ENCODE data around the gene CAV3.

CAV3 gene

GRCh38 chr3:8745619-8746370 is 12.2 kb downstream of the CAV3 start:
- H3K27me3 ChIP-seq = no peaks in the 10 kb centered on the region
- no peaks in the 10 kb centered on the region for H4K20me1 ChIP-seq
- no peaks in the 10 kb centered on the region for H3K4me1 ChIP-seq
- H3K9me3 ChIP-seq = no peaks in the 10 kb centered on the region
- no peaks in the 10 kb centered on the region for H3K36me3 ChIP-seq
- no peak for TF ChIP-seq Cebpa-rat (IDR thresholded peaks at IDR 0.05)
- H3K4me2 ChIP-seq = no peak overlapping the region
- no peak overlapping the region for H3K27ac ChIP-seq
- no peak overlapping the region for H3K4me3 ChIP-seq
- H3K9ac ChIP-seq = no peak overlapping the region

GRCh38 chr3:8746780-8747345 is 13.3 kb downstream of the CAV3 start:
- Histone ChIP-seq H3K9ac (no peak overlapping the region), H3K36me3 (no peaks in the 10 kb centered on the region), H3K27me3 (no peaks in the 10 kb centered on the region), H4K20me1 (no peaks in the 10 kb centered on the region), H3K4me3 (no peak overlapping the region), H3K9me3 (no peaks in the 10 kb centered on the region), H3K27ac (no peak overlapping the region), H3K4me1 (no peaks in the 10 kb centered on the region), H3K4me2 (no peak overlapping the region)
- TF ChIP-seq Cebpa-rat (IDR thresholded peaks at IDR 0.05) = no peak

DNA sequence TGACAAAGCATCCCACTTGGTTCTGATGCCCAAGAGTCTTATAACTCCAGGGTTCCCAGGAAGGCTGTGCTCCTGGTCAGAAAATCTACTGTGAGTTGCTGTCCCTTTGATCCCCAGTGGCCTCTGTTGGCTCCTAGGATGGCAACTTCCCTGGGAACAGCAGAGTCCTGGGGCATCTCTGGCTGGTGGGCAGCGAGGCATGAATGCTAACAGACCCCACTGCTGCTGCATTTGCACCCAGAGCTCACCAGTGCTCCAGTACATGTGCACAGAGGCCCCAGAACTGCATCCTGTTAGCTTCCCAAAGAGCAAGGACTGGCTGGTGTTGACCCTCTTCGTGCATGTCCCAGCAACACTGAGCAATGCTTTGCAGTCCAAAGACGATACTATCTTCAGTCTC is 15.7 kb downstream of the CAV3 start:
- H3K4me1 ChIP-seq = no peaks in the 10 kb centered on the region
- no peaks in the 10 kb centered on the region for H3K9me3 ChIP-seq
- no peak overlapping the region for H3K27ac ChIP-seq
- H3K4me3 ChIP-seq = no peak overlapping the region
- H4K20me1 ChIP-seq = no peaks in the 10 kb centered on the region
- peaks cover 9% of the 10 kb centered on the region for H3K36me3 ChIP-seq
- H3K27me3 ChIP-seq = no peaks in the 10 kb centered on the region
- no peak overlapping the region for H3K4me2 ChIP-seq
- no peak for TF ChIP-seq Cebpa-rat (IDR thresholded peaks at IDR 0.05)
- no peak overlapping the region for H3K9ac ChIP-seq

GRCh38 chr3:8752832-8753231 is 19.2 kb downstream of the CAV3 start:
- H3K4me2 ChIP-seq = no peak overlapping the region
- no peaks in the 10 kb centered on the region for H3K4me1 ChIP-seq
- no peaks in the 10 kb centered on the region for H3K9me3 ChIP-seq
- no peak overlapping the region for H3K9ac ChIP-seq
- no peak overlapping the region for H3K27ac ChIP-seq
- H3K27me3 ChIP-seq = no peaks in the 10 kb centered on the region; the same call in 1 of the 2 replicates
- no peaks in the 10 kb centered on the region for H4K20me1 ChIP-seq
- H3K4me3 ChIP-seq = no peak overlapping the region
- TF ChIP-seq Cebpa-rat (IDR thresholded peaks at IDR 0.05) = no peak
- peaks cover 9% of the 10 kb centered on the region for H3K36me3 ChIP-seq

DNA sequence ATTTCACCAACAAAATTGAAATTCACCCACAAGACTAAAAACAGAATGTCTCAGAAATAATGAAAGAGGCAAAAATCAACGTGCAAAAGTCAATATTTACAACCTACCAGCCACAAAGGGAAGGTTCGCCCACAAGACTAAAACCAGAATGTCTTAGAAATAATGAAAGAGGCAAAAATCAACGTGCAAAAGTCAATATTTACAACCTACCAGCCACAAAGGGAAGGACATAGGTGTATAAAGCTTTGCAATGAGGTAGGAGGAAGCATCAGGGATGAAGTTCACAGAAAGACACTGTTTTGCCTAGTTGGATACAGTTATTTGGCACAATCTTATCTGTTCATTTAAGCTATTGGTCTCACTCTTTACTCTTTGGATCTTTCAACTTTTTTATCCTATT is 21.5 kb downstream of the CAV3 start:
- Histone ChIP-seq H3K36me3 (peaks cover 9% of the 10 kb centered on the region), H3K4me3 (no peak overlapping the region), H3K4me1 (no peaks in the 10 kb centered on the region), H3K4me2 (no peak overlapping the region), H3K27me3 (no peaks in the 10 kb centered on the region; the same call in 1 of the 2 replicates), H3K27ac (no peak overlapping the region), H3K9ac (no peak overlapping the region), H4K20me1 (no peaks in the 10 kb centered on the region), H3K9me3 (no peaks in the 10 kb centered on the region)
- no peak for TF ChIP-seq Cebpa-rat (IDR thresholded peaks at IDR 0.05)

- H3K27ac ChIP-seq = no peak overlapping the region
- H3K9me3 ChIP-seq = no peaks in the 10 kb centered on the region
- H4K20me1 ChIP-seq = no peaks in the 10 kb centered on the region
- H3K9ac ChIP-seq = no peak overlapping the region
- TF ChIP-seq Cebpa-rat (IDR thresholded peaks at IDR 0.05) = no peak
- no peak overlapping the region for H3K4me2 ChIP-seq
- H3K27me3 ChIP-seq = no peaks in the 10 kb centered on the region; the same call in 1 of the 2 replicates
- no peaks in the 10 kb centered on the region for H3K4me1 ChIP-seq
- peaks cover 9% of the 10 kb centered on the region for H3K36me3 ChIP-seq
- no peak overlapping the region for H3K4me3 ChIP-seq
Observed at GRCh38 chr3:8755564-8756237, 22.1 kb downstream of the CAV3 start.

- Histone ChIP-seq H3K4me2 (no peak overlapping the region), H4K20me1 (no peaks in the 10 kb centered on the region), H3K9me3 (no peaks in the 10 kb centered on the region), H3K27ac (no peak overlapping the region), H3K4me1 (no peaks in the 10 kb centered on the region), H3K36me3 (peaks cover 9% of the 10 kb centered on the region), H3K27me3 (no peaks in the 10 kb centered on the region; the same call in 1 of the 2 replicates), H3K4me3 (no peak overlapping the region), H3K9ac (no peak overlapping the region)
- no peak for TF ChIP-seq Cebpa-rat (IDR thresholded peaks at IDR 0.05)
Observed at GRCh38 chr3:8756671-8757070, 23.1 kb downstream of the CAV3 start.

DNA sequence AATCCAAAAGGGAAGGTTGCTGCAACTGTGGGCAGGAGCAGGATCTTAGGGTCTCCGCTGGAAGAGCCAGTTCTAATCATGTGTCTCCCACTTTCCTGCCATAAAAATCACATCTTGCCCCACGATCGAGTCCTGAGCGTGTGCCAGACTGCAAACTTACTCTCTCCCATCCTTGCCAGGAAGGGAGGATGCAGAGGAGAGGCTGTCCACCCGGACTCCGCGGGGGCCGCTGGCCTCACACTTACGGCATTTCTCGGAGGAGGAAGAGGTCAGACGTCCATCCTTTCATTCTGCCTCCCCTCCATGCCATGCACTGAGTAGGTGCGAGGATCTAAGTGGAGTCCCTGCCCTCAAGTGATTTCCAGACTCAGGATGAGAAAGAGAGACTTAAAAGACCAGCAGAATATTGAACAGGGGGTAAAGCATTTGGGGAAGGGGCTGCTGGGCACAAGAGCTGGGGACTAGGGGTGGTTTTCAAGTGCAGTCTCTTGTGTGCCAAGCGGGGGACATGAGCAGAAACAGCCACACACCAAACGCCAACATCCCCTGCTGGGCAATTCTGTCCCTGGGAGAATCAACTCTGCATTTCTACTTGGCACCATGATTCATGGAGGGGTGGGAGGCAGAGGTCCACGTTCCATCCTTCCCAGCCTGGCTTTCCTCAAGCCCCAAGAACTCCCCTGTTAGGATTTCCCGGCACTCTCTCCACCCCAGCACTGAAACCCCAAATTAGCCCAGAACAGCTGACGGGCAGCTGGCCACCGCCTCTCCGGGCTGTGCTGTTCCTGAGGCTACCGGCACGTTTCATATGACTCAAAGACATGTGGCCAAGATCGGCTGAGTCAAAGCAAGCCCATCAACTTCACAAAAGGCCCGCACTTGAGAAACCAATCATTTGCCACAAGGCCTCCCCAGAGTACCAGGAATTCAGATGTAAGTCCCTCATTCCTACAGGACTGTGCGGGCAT is 24.2 kb downstream of the CAV3 start:
- no peak overlapping the region for H3K27ac ChIP-seq
- no peak overlapping the region for H3K4me2 ChIP-seq

GRCh38 chr3:8759038-8759707 is 25.6 kb downstream of the CAV3 start:
- TF ChIP-seq Cebpa-rat (IDR thresholded peaks at IDR 0.05) = no peak
- no peaks in the 10 kb centered on the region for H3K4me1 ChIP-seq
- H3K27ac ChIP-seq = no peak overlapping the region
- no peaks in the 10 kb centered on the region for H4K20me1 ChIP-seq
- no peak overlapping the region for H3K4me2 ChIP-seq
- no peak overlapping the region for H3K9ac ChIP-seq
- H3K27me3 ChIP-seq = no peaks in the 10 kb centered on the region; the same call in 1 of the 2 replicates
- no peaks in the 10 kb centered on the region for H3K36me3 ChIP-seq
- H3K9me3 ChIP-seq = no peaks in the 10 kb centered on the region
- H3K4me3 ChIP-seq = no peak overlapping the region

More for the DNA sequence above, 24.2 kb downstream of the CAV3 start:
- no peak overlapping the region for H3K4me3 ChIP-seq
- H3K27me3 ChIP-seq = no peaks in the 10 kb centered on the region; the same call in 1 of the 2 replicates
- H3K36me3 ChIP-seq = peaks cover 2% of the 10 kb centered on the region
- no peak overlapping the region for H3K9ac ChIP-seq
- no peaks in the 10 kb centered on the region for H4K20me1 ChIP-seq
- H3K4me1 ChIP-seq = no peaks in the 10 kb centered on the region
- H3K9me3 ChIP-seq = no peaks in the 10 kb centered on the region
- no peak for TF ChIP-seq Cebpa-rat (IDR thresholded peaks at IDR 0.05)
